Measurements from ENCODE around the gene ALDH16A1.
A peak's percentile ranks its signal among the peaks of the same experiment; 100 is the strongest.
"Not testable (repeated sequence)": the region's sequence is repeated elsewhere in the genome, so short reads cannot be mapped to it uniquely, and the experiment has no call there.

Gene ALDH16A1

GRCh38 chr19:49441960-49442350 lies 11.1 kb upstream of the ALDH16A1 start:
- no peak for DNase-seq

- DNase-seq, result no peak
These were observed 10.7 kb upstream of the ALDH16A1 start for GRCh38 chr19:49442354-49442753.

GRCh38 chr19:49442771-49443365 lies 10.2 kb upstream of the ALDH16A1 start:
- DNase-seq, result peak; percentile 73

DNA sequence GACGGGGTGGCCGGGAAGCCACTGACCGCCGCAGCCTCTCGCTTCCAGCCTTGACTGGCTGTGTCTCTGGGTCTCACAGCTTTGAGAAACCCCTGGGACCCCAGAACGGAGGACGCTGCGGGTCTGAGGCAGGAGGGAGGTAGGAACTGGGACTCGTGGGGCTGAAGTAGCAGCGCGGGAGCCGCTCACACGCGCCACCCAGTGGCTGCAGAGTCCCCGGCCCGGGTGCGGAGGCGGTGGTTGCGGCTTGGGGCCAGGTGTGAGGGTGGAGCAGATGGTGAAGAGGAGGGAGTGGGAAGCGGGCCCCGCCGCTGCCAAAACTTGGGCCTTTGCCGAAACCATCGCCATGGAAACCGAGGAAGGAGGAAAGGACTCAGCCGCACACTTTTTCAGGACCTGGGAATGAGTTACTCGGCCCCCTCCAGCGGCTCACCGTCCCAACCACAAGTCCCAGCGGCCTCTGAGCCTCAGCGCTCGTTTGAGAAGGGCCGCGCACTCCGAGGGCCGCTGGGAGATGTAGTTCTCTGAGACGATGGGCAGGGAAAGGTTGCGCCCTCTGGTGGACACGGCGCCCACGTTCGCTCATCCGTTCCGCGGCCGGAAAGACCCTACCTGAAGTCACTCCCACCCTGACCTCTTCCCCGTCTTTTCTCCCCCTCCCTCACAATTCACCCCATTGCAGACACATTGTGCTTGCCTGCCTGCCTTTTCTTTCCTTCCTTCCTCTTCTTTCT lies 9.5 kb upstream of the ALDH16A1 start:
- peak; percentile 90 for DNase-seq

DNA sequence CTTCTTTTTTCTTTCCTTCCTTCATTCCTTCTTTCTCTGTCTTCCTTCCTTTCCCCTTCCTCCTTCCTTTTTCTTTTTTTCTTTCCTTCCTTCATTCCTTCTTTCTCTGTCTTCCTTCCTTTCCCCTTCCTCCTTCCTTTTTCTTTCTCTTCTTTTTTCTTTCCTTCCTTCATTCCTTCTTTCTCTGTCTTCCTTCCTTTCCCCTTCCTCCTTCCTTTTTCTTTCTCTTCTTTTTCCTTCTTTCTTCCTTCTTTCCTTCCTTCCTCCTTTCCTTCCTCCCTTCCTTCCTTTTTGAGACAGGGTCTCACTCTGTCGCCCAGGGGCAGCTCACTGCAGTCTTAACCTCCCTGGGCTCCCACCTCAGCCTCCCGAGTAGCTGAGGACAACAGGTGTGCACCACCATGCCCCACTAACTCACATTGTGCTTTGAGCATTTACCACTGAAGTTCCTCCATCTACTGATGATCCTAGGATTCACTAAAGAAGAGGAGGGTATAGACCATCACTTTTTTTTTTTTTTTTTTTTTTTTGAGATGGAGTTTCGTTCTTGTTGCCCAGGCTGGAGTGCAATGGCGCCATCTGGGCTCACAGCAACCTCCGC lies 8.8 kb upstream of the ALDH16A1 start:
- DNase-seq, result not testable (repeated sequence)

DNA sequence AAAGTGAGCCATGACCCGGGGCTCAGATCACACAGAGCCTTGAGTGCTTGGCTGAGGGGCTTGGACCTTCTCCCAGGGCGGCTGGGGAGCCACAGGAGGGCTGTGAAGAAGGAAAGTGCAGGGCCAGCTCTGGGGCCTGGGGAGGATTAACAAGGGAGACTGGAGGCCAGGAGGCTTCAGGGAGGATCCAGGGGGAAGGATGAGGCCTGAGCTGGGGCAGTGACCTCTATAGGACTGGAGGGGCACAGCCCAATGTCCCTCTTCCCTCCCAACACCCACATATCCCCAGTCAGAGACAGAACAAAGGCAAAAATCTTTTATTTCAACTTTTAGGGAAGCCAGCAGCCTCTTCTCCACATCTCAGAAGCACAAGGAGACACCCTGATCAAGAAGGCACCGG lies 7.0 kb upstream of the ALDH16A1 start:
- no peak for DNase-seq

DNA sequence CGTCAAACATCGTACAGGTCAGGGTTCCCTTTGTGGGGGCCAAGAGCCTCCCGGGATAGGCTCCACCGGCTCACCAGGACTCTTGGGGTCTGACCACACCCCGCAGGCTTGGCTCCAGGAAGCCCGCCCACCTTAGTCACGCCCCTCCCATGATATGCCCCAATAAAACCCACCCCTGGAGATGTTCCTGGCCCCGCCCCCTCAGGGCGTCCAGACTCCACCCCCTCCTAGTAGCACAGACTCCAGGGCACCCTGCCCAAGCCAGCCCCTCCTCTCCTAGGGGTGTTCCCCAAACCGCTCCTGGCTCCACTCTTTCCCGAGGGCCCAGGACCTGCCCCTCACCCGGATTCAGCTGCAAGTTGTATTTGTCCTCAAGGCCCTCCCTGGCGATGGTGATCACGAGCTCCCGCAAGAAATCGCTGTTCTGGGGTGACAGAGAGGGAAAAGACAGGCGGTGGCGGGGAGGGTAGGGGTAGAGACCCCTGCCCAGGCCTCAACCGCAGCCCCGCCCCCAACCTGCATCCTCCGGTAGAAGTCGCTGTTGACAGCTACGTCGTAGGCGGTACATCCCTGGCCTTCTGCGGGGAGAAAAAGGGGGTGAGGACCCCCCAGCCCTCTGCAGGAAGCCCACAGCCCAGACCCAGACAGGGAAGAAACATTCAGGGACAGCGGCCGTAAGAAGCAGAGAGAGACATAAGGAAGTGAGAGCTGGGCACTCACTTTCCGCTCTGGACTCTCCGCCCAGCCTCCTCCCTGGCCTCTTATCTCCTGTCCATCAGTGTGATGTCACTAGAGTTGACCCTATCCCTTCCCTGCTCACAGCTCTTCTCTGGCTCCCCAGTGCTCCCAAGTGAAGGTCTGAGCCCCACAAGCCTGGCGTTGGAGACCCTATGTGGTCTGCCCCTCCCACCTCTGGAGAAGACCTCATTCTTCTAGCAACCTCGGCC lies 5.3 kb upstream of the ALDH16A1 start:
- no peak for DNase-seq

GRCh38 chr19:49448432-49448786 lies 4.6 kb upstream of the ALDH16A1 start:
- DNase-seq, result no peak

DNA sequence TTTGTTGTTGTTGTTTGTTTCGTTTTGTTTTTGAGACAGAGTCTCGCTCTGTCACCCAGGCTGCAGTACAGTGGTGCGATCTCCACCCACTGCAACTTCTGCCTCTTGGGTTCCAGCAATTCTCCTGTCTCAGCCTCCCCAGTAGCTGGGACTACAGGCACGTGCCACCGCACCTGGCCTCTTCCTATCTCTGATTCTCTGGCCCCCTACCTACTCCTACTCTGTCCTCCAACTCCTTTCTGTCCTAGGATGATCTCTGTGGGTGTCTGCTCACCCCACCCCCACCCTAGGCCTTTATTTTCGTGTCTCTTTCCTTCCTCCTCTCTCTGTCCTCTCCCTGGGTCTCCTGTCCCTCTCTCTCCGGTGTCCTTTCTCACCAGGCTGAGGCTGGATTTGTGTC lies 2.6 kb upstream of the ALDH16A1 start:
- DNase-seq, result no peak

DNA sequence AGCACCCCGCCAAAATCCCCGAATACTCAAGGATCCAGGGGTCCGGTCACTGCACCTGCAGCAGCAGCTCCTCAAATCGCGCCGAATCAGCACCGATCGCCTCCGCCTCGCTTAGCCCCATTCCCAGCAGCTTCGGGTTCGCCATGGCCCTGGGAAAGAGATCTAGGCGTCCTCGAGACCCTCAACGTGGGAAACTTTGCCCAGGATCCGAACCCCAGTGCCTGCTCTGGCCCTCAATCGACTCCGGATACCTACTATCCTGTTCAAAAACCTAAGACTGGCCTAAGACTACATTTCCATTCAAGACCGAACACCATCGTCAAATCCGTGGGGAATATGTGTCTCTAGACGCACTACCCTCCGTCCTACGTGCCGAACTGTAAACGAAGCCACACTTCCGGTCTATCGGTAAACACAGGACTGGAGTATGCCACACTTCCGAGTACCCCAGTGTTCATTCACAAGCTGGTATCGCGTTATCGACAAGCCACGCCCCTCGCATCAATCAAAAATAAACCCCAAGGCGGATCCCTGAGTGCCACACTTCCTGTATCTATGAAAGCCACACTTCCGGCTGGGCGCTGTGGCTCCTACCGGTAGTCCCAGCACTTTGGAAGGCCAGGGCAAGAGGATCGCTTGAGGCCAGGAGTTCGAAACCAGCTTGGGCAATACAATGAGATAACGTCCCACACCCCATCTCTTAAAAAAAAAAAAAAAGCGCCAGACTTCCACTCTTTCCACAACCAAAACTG lies 1.4 kb upstream of the ALDH16A1 start, which contains the start of gene PIH1D1:
Gene PIH1D1, minus strand, starts transcription at position 385 of the 752 bp plus-strand sequence. Its CDS starts 240 bp downstream, at position 145.
- peak; percentile 94 for DNase-seq

DNA sequence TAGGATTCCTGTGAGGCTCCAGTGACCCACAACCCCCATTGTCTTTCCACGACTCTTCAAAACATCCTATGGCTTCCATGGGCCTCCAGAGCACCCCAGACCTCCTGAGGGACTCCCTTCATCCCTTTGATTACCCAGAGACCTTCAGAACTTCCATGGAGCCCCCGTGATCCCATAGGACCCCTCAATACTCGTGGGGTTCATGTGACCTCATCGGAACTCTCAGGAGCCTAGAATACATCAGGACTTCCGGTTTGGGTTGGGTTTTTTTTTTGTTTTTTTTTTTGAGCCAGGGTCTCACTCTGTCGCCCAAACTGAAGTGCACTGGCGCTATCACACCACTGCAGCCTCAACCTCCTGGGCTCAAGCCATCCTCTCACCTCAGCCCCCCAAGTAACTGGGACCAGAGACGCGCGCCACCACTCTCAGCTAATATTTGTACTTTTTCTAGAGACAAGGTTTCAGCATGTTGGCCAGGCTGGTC lies 774 bp downstream of the ALDH16A1 start:
- DNase-seq, result peak; percentile 19

DNA sequence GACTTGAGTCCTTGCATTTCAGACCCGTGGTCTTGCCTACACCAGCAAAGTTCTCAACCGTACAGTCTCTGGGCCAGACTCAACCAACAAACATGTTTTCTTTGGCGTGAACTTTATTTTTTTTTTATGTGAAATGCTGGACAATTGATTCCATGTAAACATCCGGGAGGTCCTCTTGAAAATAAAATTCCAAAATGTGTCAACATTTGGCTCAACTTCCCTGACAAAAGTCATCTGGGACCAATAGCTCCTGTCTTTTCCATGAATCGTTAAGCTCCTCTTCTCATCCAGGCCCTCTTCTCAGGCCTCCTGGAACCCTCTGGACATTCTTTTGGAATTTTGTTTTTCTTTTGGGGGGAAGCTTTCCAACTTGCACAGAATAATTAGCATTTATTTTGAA lies 2.7 kb downstream of the ALDH16A1 start:
- DNase-seq, result no peak

GRCh38 chr19:49456326-49456725 lies 3.3 kb downstream of the ALDH16A1 start:
- no peak for DNase-seq

DNA sequence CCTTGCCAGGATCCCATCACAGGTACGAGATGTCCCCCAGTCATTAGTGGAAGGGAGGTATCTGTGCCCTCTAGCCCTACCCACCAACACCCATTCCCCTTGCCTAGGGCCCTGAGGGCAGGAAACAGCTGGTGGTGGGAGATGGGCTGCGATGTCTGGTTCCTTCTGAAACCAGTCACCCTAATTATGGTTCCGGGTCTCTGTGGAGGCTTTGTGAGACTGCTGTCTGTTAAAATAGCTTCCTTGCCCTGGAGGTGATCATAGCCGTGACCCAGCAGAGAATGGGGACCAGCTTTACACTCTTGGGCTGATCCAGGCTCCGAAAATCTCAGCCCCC lies 5.5 kb downstream of the ALDH16A1 start:
- DNase-seq, result no peak

- DNase-seq, result no peak
These were observed 6.4 kb downstream of the ALDH16A1 start for GRCh38 chr19:49459388-49459787.

- DNase-seq, result not testable (repeated sequence)
These were observed 8.1 kb downstream of the ALDH16A1 start for GRCh38 chr19:49461130-49461529.

GRCh38 chr19:49461656-49462055 lies 8.6 kb downstream of the ALDH16A1 start:
- DNase-seq, result no peak

DNA sequence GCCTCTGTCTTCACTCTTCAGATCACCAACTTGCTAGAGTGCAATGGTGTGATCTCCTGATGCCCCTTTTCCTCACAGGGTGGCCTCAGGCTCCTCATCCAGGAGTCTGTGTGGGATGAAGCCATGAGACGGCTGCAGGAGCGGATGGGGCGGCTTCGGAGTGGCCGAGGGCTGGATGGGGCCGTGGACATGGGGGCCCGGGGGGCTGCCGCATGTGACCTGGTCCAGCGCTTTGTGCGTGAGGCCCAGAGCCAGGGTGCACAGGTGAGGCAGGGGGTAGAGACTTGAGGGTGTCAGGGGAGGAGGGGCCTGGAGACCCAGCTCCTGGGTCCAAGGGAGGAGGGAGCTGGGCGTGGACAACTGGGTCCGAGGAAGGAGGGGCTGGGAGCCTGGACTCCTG lies 9.5 kb downstream of the ALDH16A1 start:
- no peak for DNase-seq

- DNase-seq, result no peak
These were observed 11.1 kb downstream of the ALDH16A1 start for GRCh38 chr19:49463960-49464740.

GRCh38 chr19:49465371-49465770 lies 12.3 kb downstream of the ALDH16A1 start:
- DNase-seq, result no peak

GRCh38 chr19:49468199-49468598 lies 15.2 kb downstream of the ALDH16A1 start:
- DNase-seq, result no peak

All from NK-92 treated with Interleukin-12 subunit alpha and Interleukin-12 subunit beta, amount 100 ng/mL, for 24 hours (cell line).